ENCODE results near the gene ATP10A. TPM values are rescaled to one million over a fixed set of nuclear protein-coding genes. Genes with fewer than 3 reads are reported as not detected.
"Not testable (repeated sequence)": the region's sequence is repeated elsewhere in the genome, so short reads cannot be mapped to it uniquely, and the experiment has no call there.

ATP10A gene
- total RNA-seq, 2 donors from 2014 or later, result 16.6 to 22.8 TPM

GRCh38 chr15:25640381-25640780, 222.7 kb downstream of the ATP10A start:
- ATAC-seq, result no peak
- H3K4me3 Mint-ChIP-seq, result no peak overlapping the region
- no peak for DNase-seq (ENCODE audit: low spot score)
- H3K4me1 Mint-ChIP-seq (ENCODE audit: low read depth in 2 of 2), result no peaks in the 10 kb centered on the region
- H3K27ac Mint-ChIP-seq, result no peak overlapping the region
- H3K36me3 Mint-ChIP-seq, result no peaks in the 10 kb centered on the region
- no peaks in the 10 kb centered on the region for H3K9me3 Mint-ChIP-seq
- H3K27me3 Mint-ChIP-seq, result peaks cover 20 to 21% of the 10 kb centered on the region in 2 donors

- not testable (repeated sequence) for DNase-seq (ENCODE audit: low spot score); H3K27ac Mint-ChIP-seq; H3K4me1 Mint-ChIP-seq (ENCODE audit: low read depth in 2 of 2); H3K9me3 Mint-ChIP-seq; ATAC-seq; H3K4me3 Mint-ChIP-seq; H3K36me3 Mint-ChIP-seq
- peaks cover 10 to 11% of the 10 kb centered on the region in 2 donors for H3K27me3 Mint-ChIP-seq
Observed at GRCh38 chr15:25636486-25636885, 226.6 kb downstream of the ATP10A start.

GRCh38 chr15:25635191-25635590, 227.9 kb downstream of the ATP10A start:
- Mint-ChIP-seq H3K4me1 (ENCODE audit: low read depth in 2 of 2) (no peaks in the 10 kb centered on the region), H3K27me3 (peaks cover 5 to 7% of the 10 kb centered on the region in 2 donors), H3K27ac (no peak overlapping the region), H3K4me3 (no peak overlapping the region), H3K9me3 (no peaks in the 10 kb centered on the region), H3K36me3 (no peaks in the 10 kb centered on the region)
- DNase-seq (ENCODE audit: low spot score), result no peak
- ATAC-seq, result no peak

GRCh38 chr15:25633862-25634261, 229.3 kb downstream of the ATP10A start:
- Mint-ChIP-seq H3K36me3 (no peaks in the 10 kb centered on the region), H3K4me3 (no peak overlapping the region), H3K9me3 (no peaks in the 10 kb centered on the region), H3K27ac (no peak overlapping the region), H3K4me1 (ENCODE audit: low read depth in 2 of 2) (no peaks in the 10 kb centered on the region), H3K27me3 (peaks cover 5 to 16% of the 10 kb centered on the region in 2 donors)
- ATAC-seq (no peak), DNase-seq (ENCODE audit: low spot score) (no peak)

GRCh38 chr15:25631971-25632370, 231.2 kb downstream of the ATP10A start:
- Mint-ChIP-seq H3K27ac (no peak overlapping the region), H3K4me1 (ENCODE audit: low read depth in 2 of 2) (no peaks in the 10 kb centered on the region), H3K36me3 (no peaks in the 10 kb centered on the region), H3K4me3 (no peak overlapping the region), H3K27me3 (peaks cover 3 to 22% of the 10 kb centered on the region in 2 donors), H3K9me3 (no peaks in the 10 kb centered on the region)
- ATAC-seq (no peak), DNase-seq (ENCODE audit: low spot score) (no peak)

Data from natural killer cell treated with Interleukin-12 subunit alpha and Interleukin-12 subunit beta and Interleukin-15 and Interleukin-18, amount 100 ng/mL, for 72 hours (primary cell).